Right lobe of liver (tissue), 6 donors: ENCODE measurements around the gene CNTN5. TPM values are rescaled to one million over a fixed set of nuclear protein-coding genes. Genes with fewer than 3 reads are reported as not detected.

Experiments used
- ATAC-seq, 4 donors: fragments of 200-7000 bp; cut with Tn5 transposase; one replicate each; pipeline ENCODE4 v1.9.1; 2020; ENCODE audit warnings: mild to moderate bottlenecking in 4 of 4, moderate library complexity in 4 of 4
- DNase-seq, 3 donors: peaks; one replicate each; pipeline ENCODE4 v3.0.0-alpha.2; 2020
- H3K27ac ChIP-seq, 3 donors: fragments of 200-600 bp; one replicate each; pipeline ENCODE4 v1.8.0; 2022
- H3K27me3 ChIP-seq, 2 donors: fragments of 200-600 bp; one replicate each; pipeline ENCODE4 v1.8.0; 2022
- H3K36me3 ChIP-seq, 4 donors: fragments of 200-600 bp; sonication (generic) in 1 of 4; one replicate each; pipeline versions ENCODE4 v1.5.1 to v1.8.0; 2017 to 2022; ENCODE audit warnings: control low read depth in 1 of 4
- H3K4me1 ChIP-seq, 4 donors: fragments of 200-600 bp; sonication (generic) in 1 of 4; one replicate each; pipeline versions ENCODE4 v1.5.1 to v1.8.0; 2017 to 2022; ENCODE audit warnings: control low read depth in 1 of 4
- H3K4me3 ChIP-seq, 3 donors: fragments of 200-600 bp; one replicate each; pipeline ENCODE4 v1.8.0; 2022
- H3K9me3 ChIP-seq, 4 donors: fragments of 200-600 bp; sonication (generic) in 1 of 4; one replicate each; pipeline versions ENCODE4 v1.5.1 to v1.8.0; 2017 to 2022; ENCODE audit warnings: control low read depth in 1 of 4
- CTCF ChIP-seq, 4 donors: fragments of 200-600 bp in 3 of 4; fragments of 450-650 bp in 1 of 4; IDR thresholded peaks; one replicate each; pipeline versions ENCODE4 v1.5.1 to v1.8.0; 2016 to 2022; ENCODE audit warnings: antibody characterized with exemption in 4 of 4, mild to moderate bottlenecking in 2 of 4
- POLR2A ChIP-seq: fragments of 450-650 bp; IDR thresholded peaks from one replicate; pipeline ENCODE4 v1.6.1; 2017; ENCODE audit warnings: antibody characterized with exemption, mild to moderate bottlenecking
- WGBS: methylation state at CpG from one replicate; pipeline ENCODE4 v1.1.6; 2018; ENCODE audit warnings: low coverage, low lambda C conversion rate; ENCODE audit not compliant: insufficient coverage; ENCODE audit errors: missing lambda C conversion rate; 5-methylcytosine and 5-hydroxymethylcytosine counted together
- intact Hi-C, 2 donors: fragments of 100-400 bp; cut with DNase I; formaldehyde crosslinking; loops; one replicate each; pipeline versions ENCODE4 v1.11.2 to v1.14.1; 2022
- total RNA-seq, 6 experiments: library from RNA; depleted of rRNA in 2 of 6; stranded (reverse); fragments of >200 nt in 2 of 6; fragmentation: NEBNext Ultra II Directional in 3 of 6; extraction: Animal tissue kit (Norgen Biotek cat#: 25700) in 3 of 6; gene quantifications; one replicate each; pipeline versions ENCODE4 v1.1.0 to v1.2.4, GENCODE V29; 2016 to 2023
- donor health status: DM: no; HTN: yes; CAD: no.
- donor health status: DM: no; HTN: no; CAD: no.
- donor health status: DM: no; HTN: no; CAD: no.
- donor health status: DM: no; HTN: yes; CAD: no.
- donor health status: DM: no; HTN: yes; CAD: no.

The CNTN5 gene
- total RNA-seq, 6 experiments from 2014 or later, result 0.13 to 0.19 TPM; not detected in 4

GRCh38 chr11:100068116-100068515 is 1047.4 kb downstream of the CNTN5 start:
- WGBS, result 48% methylated on average over 4 of the region's 4 CpGs
- Histone ChIP-seq H3K27me3 (no peaks in the 10 kb centered on the region), H3K9me3 (no peaks in the 10 kb centered on the region), H3K36me3 (no peaks in the 10 kb centered on the region), H3K4me3 (no peak overlapping the region), H3K27ac (no peak overlapping the region), H3K4me1 (no peaks in the 10 kb centered on the region)
- no peak for ATAC-seq
- no peak for TF ChIP-seq CTCF (IDR thresholded peaks at IDR 0.05)
- no peak for TF ChIP-seq POLR2A
- no peak for DNase-seq
- intact Hi-C loops, result no loop called here

GRCh38 chr11:100072131-100072530 is 1051.4 kb downstream of the CNTN5 start:
- Histone ChIP-seq H3K4me1 (no peaks in the 10 kb centered on the region), H3K36me3 (no peaks in the 10 kb centered on the region), H3K27ac (no peak overlapping the region), H3K27me3 (no peaks in the 10 kb centered on the region), H3K9me3 (no peaks in the 10 kb centered on the region), H3K4me3 (no peak overlapping the region)
- no peak for DNase-seq
- intact Hi-C loops, result no loop called here
- TF ChIP-seq POLR2A, result no peak
- no peak for ATAC-seq

GRCh38 chr11:100080381-100080780 is 1059.6 kb downstream of the CNTN5 start:
- H3K4me3 ChIP-seq, result no peak overlapping the region
- no peak for ATAC-seq
- no peaks in the 10 kb centered on the region for H3K4me1 ChIP-seq
- no peaks in the 10 kb centered on the region for H3K27me3 ChIP-seq
- intact Hi-C loops, result no loop called here
- no peaks in the 10 kb centered on the region for H3K36me3 ChIP-seq
- DNase-seq, result no peak
- TF ChIP-seq CTCF (IDR thresholded peaks at IDR 0.05) (no peak), POLR2A (no peak)
- 40% methylated on average over 2 of the region's 2 CpGs for WGBS
- H3K27ac ChIP-seq, result no peak overlapping the region
- H3K9me3 ChIP-seq, result no peaks in the 10 kb centered on the region

- H3K36me3 ChIP-seq, result no peaks in the 10 kb centered on the region
- intact Hi-C loops, result no loop called here
- DNase-seq, result no peak
- TF ChIP-seq POLR2A, result no peak
- TF ChIP-seq CTCF (IDR thresholded peaks at IDR 0.05), result no peak
- no peak for ATAC-seq
- no peak overlapping the region for H3K27ac ChIP-seq
- no peak overlapping the region for H3K4me3 ChIP-seq
- H3K9me3 ChIP-seq, result no peaks in the 10 kb centered on the region
- no peaks in the 10 kb centered on the region for H3K27me3 ChIP-seq
- no peaks in the 10 kb centered on the region for H3K4me1 ChIP-seq
Measured at GRCh38 chr11:100080821-100081220, 1060.1 kb downstream of the CNTN5 start.

GRCh38 chr11:100093698-100094097 is 1072.9 kb downstream of the CNTN5 start:
- Histone ChIP-seq H3K36me3 (no peaks in the 10 kb centered on the region), H3K4me3 (no peak overlapping the region), H3K9me3 (no peaks in the 10 kb centered on the region), H3K27me3 (no peaks in the 10 kb centered on the region), H3K27ac (no peak overlapping the region), H3K4me1 (no peaks in the 10 kb centered on the region)
- no peak for DNase-seq
- intact Hi-C loops, result no loop called here
- TF ChIP-seq CTCF (IDR thresholded peaks at IDR 0.05) (no peak), POLR2A (no peak)
- no peak for ATAC-seq
- 48% methylated on average over 2 of the region's 2 CpGs for WGBS
